ENCODE results near the gene RBM34. TPM values are rescaled to one million over a fixed set of nuclear protein-coding genes. Genes with fewer than 3 reads are reported as not detected.
A peak's percentile ranks its signal among the peaks of the same experiment; 100 is the strongest.
"Not testable (repeated sequence)": the region's sequence is repeated elsewhere in the genome, so short reads cannot be mapped to it uniquely, and the experiment has no call there.

Gene RBM34
- total RNA-seq, 2 donors from 2014 or later, result 13.2 to 26.2 TPM

- intact Hi-C loops (cut with DNase I), result loop anchor here (5.0 kb wide), 1 partner anchor 602 kb away; no protein-coding TSS in a partner anchor
- H3K9me3 ChIP-seq, result no peaks in the 10 kb centered on the region
- DNase-seq (peak; percentile 79 to 88 (median 80)), ATAC-seq (peak; percentile 79)
- no peak overlapping the region for H3K4me3 ChIP-seq
- H3K4me1 ChIP-seq, result peaks cover 13% of the 10 kb centered on the region
- H3K27me3 ChIP-seq, result no peaks in the 10 kb centered on the region
- 22 to 23% methylated on average over 24 of the region's 24 CpGs for WGBS, 2 donors
- TF ChIP-seq CTCF (IDR thresholded peaks at IDR 0.05) (peak; percentile 86 to 97 (median 89)), POLR2A (IDR thresholded peaks at IDR 0.05) (no peak)
- no peaks in the 10 kb centered on the region for H3K36me3 ChIP-seq (replicated peaks in 1 of 2; ENCODE audit: insufficient read depth in 1 of 2, low read depth in 2 of 2)
- H3K27ac ChIP-seq, result no peak overlapping the region
These were observed 67.1 kb downstream of the RBM34 start for GRCh38 chr1:235093696-235094592.

GRCh38 chr1:235093013-235093695 lies 67.9 kb downstream of the RBM34 start:
- TF ChIP-seq CTCF (IDR thresholded peaks at IDR 0.05), result peak in 2 of 7 experiments; percentile 37 to 40
- no peak for TF ChIP-seq POLR2A (IDR thresholded peaks at IDR 0.05)
- H3K36me3 ChIP-seq (replicated peaks in 1 of 2; ENCODE audit: insufficient read depth in 1 of 2, low read depth in 2 of 2), result no peaks in the 10 kb centered on the region
- WGBS, 2 donors, result 31 to 37% methylated on average over 18 to 27 of the region's 27 CpGs
- H3K4me1 ChIP-seq, result peaks cover 13% of the 10 kb centered on the region
- ATAC-seq (peak; percentile 55), DNase-seq (peak in 3 of 4 donors; percentile 39 to 60 (median 50))
- H3K27me3 ChIP-seq, result no peaks in the 10 kb centered on the region
- no peaks in the 10 kb centered on the region for H3K9me3 ChIP-seq
- no peak overlapping the region for H3K4me3 ChIP-seq
- intact Hi-C loops (cut with DNase I), result loop anchor here (5.0 kb wide), 1 partner anchor 601 kb away; no protein-coding TSS in a partner anchor
- H3K27ac ChIP-seq, result no peak overlapping the region

DNA sequence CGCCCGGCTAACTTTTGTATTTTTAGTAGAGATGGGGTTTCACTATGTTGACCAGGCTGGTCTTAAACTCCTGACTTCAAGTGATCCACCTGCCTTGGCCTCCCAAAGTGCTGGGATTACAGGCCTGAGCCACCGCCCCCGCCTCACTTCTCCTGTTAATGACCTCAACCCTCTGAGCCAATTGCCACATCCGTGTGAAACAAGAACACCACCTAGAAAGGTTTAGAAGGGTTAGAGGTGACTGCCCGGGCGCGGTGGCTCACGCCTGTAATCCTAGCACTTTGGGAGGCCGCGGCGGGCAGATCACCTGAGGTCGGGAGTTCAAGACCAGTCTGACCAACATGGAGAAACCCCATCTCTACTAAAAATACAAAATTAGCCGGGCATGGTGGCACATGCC lies 68.6 kb downstream of the RBM34 start:
- H3K9me3 ChIP-seq; ATAC-seq; H3K27ac ChIP-seq; H3K4me3 ChIP-seq; H3K36me3 ChIP-seq (replicated peaks in 1 of 2; ENCODE audit: insufficient read depth in 1 of 2, low read depth in 2 of 2); DNase-seq; H3K27me3 ChIP-seq: not testable (repeated sequence)
- intact Hi-C loops (cut with DNase I), result loop anchor here (5.0 kb wide), 1 partner anchor 600 kb away; no protein-coding TSS in a partner anchor
- H3K4me1 ChIP-seq, result peaks cover 13% of the 10 kb centered on the region
- 85 to 93% methylated on average over 14 of the region's 14 CpGs for WGBS, 2 donors

DNA sequence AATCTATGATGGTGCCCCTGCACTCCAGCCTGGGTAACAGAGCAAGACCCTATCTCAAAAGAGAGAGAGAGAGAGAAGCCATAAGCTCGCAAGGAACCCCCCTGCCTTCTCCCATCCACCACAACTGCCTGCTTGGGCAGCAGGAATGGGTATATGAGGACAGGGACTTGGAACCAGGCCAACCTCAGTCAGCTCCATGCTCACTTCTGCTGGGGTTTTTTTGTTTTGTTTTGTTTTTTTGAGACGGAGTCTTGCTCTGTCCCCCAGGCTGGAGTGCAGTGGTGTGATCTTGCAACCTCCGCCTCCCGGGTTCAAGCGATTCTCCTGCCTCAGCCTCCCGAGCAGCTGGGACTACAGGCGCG lies 69.0 kb downstream of the RBM34 start:
- intact Hi-C loops (cut with DNase I), result loop anchor here (5.0 kb wide), 1 partner anchor 600 kb away; no protein-coding TSS in a partner anchor
- H3K4me3 ChIP-seq; H3K27me3 ChIP-seq; H3K9me3 ChIP-seq; DNase-seq; H3K36me3 ChIP-seq (replicated peaks in 1 of 2; ENCODE audit: insufficient read depth in 1 of 2, low read depth in 2 of 2); ATAC-seq: not testable (repeated sequence)
- Histone ChIP-seq H3K27ac (peak overlapping the region in 1 of 4 donors; percentile 84), H3K4me1 (peaks cover 13% of the 10 kb centered on the region)
- WGBS, 2 donors, result 86 to 91% methylated on average over 8 of the region's 8 CpGs

- not testable (repeated sequence) for H3K27me3 ChIP-seq; DNase-seq; ATAC-seq; H3K9me3 ChIP-seq; H3K4me3 ChIP-seq; H3K36me3 ChIP-seq (replicated peaks in 1 of 2; ENCODE audit: insufficient read depth in 1 of 2, low read depth in 2 of 2)
- WGBS, 2 donors, result 87 to 90% methylated on average over 18 to 20 of the region's 20 CpGs
- Histone ChIP-seq H3K27ac (peak overlapping the region; percentile 47 to 84 (median 80)), H3K4me1 (peaks cover 13% of the 10 kb centered on the region)
- intact Hi-C loops (cut with DNase I), result loop anchor here (5.0 kb wide), 1 partner anchor 599 kb away; no protein-coding TSS in a partner anchor
These were observed 69.6 kb downstream of the RBM34 start for GRCh38 chr1:235091319-235092044.
